Mucosa of rectum (tissue), 2 donors: ENCODE data around the gene PPP3CA.

Experiments used
- H3K27ac ChIP-seq, 2 donors: one replicate each; pipeline ENCODE4 v1.7.0; 2013; ENCODE audit warnings: inconsistent platforms in 2 of 2, low read depth in 2 of 2, low read length in 2 of 2
- H3K27me3 ChIP-seq, 2 donors: one replicate each; pipeline ENCODE4 v1.7.0; 2013; ENCODE audit warnings: low read length in 2 of 2; ENCODE audit not compliant: control insufficient read depth in 2 of 2, insufficient read depth in 2 of 2
- H3K36me3 ChIP-seq, 2 donors: one replicate each; pipeline ENCODE4 v1.7.0; 2013; ENCODE audit warnings: low read length in 2 of 2; ENCODE audit not compliant: control insufficient read depth in 2 of 2, insufficient read depth in 2 of 2
- H3K4me1 ChIP-seq, 2 donors: one replicate each; pipeline ENCODE4 v1.7.0; 2013; ENCODE audit warnings: low read length in 2 of 2, mild to moderate bottlenecking in 1 of 2; ENCODE audit not compliant: control insufficient read depth in 2 of 2, insufficient read depth in 2 of 2
- H3K4me3 ChIP-seq, 2 donors: one replicate each; pipeline ENCODE4 v1.7.0; 2013; ENCODE audit warnings: low read length in 2 of 2
- H3K9ac ChIP-seq, 2 donors: one replicate each; pipeline ENCODE4 v1.7.0; 2013; ENCODE audit warnings: low read length in 2 of 2, low read depth in 1 of 2, mild to moderate bottlenecking in 1 of 2
- H3K9me3 ChIP-seq, 2 donors: one replicate each; pipeline ENCODE4 v1.7.0; 2013; ENCODE audit warnings: low read length in 2 of 2; ENCODE audit not compliant: control insufficient read depth in 2 of 2
- donor health status: healthy.
- donor health status: Normal muscosa, but diverticular disease.

Gene PPP3CA

DNA sequence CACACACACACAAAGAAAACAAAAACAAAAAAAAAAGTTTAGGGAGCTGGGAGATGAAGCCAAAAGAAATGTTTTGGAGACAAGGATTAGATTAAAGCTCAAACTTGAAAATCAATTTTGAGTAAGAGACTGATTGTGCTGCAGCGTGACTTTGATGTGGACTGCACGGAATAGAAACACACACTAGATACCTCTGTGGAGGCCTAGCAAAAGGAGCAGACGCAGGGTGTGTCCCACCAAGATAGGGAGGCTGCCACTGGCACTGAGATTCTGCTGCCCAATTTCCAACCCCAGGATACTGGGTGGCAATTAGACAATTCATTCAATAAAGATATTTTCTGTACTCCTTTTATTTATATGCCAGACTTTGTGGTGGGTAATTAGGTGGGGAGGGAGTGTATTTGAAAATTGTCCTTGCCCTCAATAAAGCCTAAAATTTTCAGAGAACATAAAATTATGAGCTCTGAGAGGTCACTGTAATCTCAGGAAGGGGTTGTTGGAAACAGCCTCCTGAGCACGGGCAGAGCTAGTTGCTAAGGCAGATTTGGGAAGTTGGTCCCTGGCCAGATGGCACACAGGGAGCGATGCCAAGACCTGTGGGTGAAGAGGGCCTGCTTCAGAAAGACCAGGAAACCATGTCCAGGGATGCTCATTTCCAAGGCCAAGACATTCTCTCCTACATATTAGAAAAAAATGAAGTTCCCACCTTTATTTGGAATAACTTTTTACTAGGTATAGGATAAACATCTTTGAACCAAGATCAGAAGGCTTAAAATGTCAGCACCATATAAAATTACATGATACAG lies 1.9 kb upstream of the PPP3CA start:
- Histone ChIP-seq H3K27me3 (no peaks in the 10 kb centered on the region), H3K4me1 (peaks cover 7 to 22% of the 10 kb centered on the region in 2 donors), H3K36me3 (no peaks in the 10 kb centered on the region), H3K27ac (peak overlapping the region; percentile 97 to 100), H3K9ac (peak overlapping the region in 1 of 2 donors; percentile 91), H3K4me3 (peak overlapping the region; percentile 24 to 96), H3K9me3 (no peaks in the 10 kb centered on the region)

DNA sequence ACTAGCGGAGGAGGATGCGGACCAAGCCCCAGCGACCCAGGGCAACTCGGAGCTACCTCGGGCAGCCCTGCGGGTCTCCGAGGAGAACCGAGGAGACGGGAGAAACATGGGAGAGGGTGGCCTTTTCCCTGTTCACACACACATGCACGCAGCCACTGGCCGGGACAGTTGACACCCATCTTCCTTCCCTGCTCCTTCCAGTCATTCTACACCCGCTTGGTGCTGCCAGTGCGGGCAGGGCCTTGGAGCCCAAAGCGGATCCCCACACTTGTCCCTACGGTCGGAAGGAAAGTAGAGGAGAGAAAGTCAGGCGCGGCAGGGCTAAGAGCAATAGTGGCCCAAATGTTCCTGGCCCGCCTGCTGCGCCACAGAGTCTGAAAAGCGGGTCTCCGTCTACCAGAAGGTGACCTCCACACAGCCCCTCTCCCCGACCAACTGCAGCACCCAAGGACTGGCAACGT lies 1.1 kb upstream of the PPP3CA start:
- H3K9me3 ChIP-seq, result no peaks in the 10 kb centered on the region
- H3K4me1 ChIP-seq, result peaks cover 7 to 22% of the 10 kb centered on the region in 2 donors
- H3K27ac ChIP-seq, result peak overlapping the region; percentile 97 to 100
- H3K36me3 ChIP-seq, result no peaks in the 10 kb centered on the region
- H3K9ac ChIP-seq, result peak overlapping the region; percentile 89 to 91
- no peaks in the 10 kb centered on the region for H3K27me3 ChIP-seq
- H3K4me3 ChIP-seq, result peak overlapping the region; percentile 84 to 96

DNA sequence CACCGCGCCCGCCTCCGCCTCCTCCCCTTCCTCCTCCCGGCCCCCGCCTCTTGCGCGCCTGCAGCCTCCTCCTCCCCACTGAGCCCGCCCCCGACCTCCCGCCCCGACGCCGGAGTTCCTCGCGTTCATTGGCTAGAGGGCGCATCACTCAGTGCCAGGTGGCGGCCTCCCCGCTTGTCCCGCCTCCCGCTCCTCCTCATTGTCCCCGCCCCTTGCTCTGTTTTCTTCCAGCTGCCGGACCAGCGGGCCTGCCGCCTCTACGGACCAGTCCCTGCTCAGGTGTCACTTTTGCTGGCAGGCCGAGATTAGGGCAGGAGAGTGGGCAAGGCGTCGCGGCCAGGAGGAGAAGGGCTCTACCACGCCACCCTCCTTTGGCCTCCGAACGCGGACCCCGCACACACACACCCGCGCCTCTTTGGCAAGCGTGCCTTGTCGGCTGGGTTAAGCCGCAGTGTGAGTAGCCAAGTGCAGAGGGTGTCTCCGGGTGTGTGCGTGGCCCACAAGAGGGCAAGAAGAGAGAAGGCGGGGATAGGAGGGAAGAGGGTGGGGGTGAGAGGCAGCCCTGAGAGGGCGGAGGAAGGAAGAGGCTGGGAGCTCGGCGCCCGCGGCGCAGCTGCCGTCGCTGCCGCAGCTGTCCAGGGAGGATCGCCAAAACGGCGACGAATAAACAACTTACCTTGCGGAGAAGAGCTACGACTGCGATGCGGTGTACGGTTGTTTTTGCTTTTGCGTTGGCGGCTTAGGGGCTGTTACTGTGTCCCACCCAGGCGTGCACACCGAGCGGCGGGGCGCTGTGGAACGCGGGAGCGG lies 436 bp upstream of the PPP3CA start:
- H3K9me3 ChIP-seq, result no peaks in the 10 kb centered on the region
- peak overlapping the region; percentile 97 to 100 for H3K27ac ChIP-seq
- H3K9ac ChIP-seq, result peak overlapping the region; percentile 89 to 91
- no peaks in the 10 kb centered on the region for H3K27me3 ChIP-seq
- no peaks in the 10 kb centered on the region for H3K36me3 ChIP-seq
- peak overlapping the region; percentile 84 to 96 for H3K4me3 ChIP-seq
- peaks cover 7 to 22% of the 10 kb centered on the region in 2 donors for H3K4me1 ChIP-seq

DNA sequence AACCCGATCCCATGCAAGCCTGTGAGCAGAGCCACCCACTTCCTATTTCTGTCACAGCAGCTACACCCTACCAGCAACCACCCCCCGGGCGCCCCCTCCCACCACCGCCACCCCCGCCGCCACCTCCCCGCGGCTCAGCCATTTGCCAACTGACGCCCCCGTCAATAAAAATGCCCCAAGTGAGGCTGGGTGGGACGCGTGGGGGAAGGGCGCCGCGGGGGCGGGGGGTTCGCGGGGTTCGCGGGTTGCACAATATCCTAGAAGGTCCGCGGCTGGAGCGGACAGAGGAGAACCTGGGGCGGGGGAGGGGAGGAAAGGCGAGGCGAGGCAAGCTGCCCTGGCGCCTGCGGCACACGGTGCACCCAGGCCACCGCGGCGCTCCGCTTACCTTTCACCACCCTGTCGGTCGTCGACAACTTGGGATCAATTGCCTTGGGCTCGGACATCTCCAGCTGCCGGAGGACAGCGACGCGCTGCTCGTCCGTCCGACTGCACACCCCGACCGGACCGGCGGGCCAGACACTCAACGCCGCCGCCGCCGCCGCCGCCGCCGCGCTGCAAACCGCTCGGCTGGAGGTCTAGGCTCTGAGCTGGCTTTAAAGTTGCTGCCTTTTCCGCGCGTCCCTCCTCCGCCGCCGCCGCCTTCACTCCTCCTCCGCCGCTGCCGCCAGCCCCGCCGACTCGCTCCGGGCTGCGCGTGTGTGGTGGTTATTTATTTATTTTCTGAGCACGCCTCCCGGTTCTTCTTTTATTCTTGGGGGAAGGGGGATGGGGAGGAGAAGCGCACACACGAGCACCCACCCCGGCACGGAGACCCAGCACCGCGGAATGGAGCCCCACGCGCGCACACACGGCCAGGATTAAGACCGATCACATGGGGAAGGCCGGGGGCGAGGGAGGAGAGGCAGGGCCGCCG lies 717 bp downstream of the PPP3CA start:
- Histone ChIP-seq H3K4me3 (peak overlapping the region; percentile 81 to 84), H3K27ac (peak overlapping the region; percentile 89 to 100), H3K9ac (peak overlapping the region; percentile 66 to 91), H3K36me3 (no peaks in the 10 kb centered on the region), H3K4me1 (peaks cover 7 to 22% of the 10 kb centered on the region in 2 donors), H3K27me3 (no peaks in the 10 kb centered on the region), H3K9me3 (no peaks in the 10 kb centered on the region)

DNA sequence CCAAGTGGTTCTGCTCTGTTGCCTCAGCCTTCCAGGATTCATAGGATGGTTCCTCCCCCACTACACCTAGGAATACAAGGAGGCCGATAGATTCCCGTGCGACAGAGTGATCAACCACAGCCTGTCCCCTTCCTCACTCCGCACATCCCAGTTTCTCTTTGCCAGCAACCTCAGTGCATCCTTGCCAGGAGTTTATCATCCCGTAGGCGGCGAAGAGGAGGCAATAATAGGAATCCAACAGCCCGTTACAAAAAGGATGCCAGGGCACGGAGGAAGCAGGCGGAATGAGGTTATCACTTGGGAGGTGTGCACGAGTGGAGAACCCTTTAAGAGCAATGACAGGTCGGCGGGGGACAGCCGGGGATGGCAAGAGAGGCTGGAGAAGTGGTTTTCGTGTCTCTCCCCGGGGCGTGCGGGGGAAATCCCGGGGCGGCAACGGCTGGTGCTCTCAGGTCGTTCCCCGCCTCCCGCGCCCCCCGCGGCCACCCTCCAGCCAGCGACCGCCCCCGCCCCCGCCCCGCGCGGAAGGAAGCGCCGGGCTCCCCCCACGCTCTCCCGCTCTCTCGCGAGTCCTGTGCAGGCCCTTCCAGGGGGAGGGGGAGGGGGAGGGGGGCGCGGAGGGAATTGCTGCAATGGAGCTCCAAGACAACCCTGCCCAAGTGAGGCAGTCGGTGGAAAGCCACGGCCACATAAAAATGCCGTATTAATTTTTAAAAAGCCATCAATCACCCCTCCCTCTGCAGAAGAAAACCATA lies 1.6 kb downstream of the PPP3CA start:
- no peaks in the 10 kb centered on the region for H3K27me3 ChIP-seq
- no peaks in the 10 kb centered on the region for H3K9me3 ChIP-seq
- H3K4me1 ChIP-seq, result peaks cover 7 to 22% of the 10 kb centered on the region in 2 donors
- H3K9ac ChIP-seq, result peak overlapping the region; percentile 27 to 73
- no peaks in the 10 kb centered on the region for H3K36me3 ChIP-seq
- peak overlapping the region; percentile 63 to 86 for H3K4me3 ChIP-seq
- peak overlapping the region; percentile 89 to 100 for H3K27ac ChIP-seq

DNA sequence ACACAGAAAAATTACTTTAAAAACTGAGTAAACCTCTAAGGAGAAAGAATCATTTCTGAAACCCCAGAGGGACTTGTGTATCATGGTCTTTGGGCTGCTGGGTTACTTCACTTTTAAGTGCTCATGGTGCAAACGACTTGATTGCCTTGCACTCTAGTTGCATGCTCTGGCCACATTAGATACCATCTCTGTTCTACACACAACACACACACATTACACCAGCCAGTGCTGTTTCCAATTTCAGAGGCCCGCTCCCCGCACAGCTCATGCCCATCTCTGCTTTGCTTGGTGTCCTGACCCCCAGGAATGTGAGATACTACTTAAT lies 2.1 kb downstream of the PPP3CA start:
- Histone ChIP-seq H3K27ac (peak overlapping the region in 1 of 2 donors; percentile 72), H3K9ac (peak overlapping the region; percentile 27 to 73), H3K27me3 (no peaks in the 10 kb centered on the region), H3K36me3 (no peaks in the 10 kb centered on the region), H3K9me3 (no peaks in the 10 kb centered on the region), H3K4me3 (peak overlapping the region; percentile 62 to 86), H3K4me1 (peaks cover 7 to 20% of the 10 kb centered on the region in 2 donors)

DNA sequence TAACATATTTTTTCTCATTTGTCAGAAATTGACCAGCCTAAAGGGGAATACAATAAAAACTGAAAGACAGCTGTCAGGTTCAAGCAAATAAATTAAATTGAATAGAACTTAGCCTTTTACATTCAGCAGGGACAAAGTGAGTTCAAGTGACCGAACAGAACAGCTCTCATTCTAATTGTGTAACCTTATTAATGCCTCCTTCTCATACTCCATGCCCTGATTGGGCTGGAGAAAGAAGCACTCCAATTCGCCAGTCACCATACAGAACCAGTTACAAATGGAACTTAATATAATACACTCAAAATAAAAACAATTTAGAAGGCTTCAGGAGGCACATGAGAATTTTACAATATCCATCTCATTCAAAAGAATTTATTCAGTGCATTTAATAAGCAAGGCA lies 8.0 kb downstream of the PPP3CA start:
- Histone ChIP-seq H3K36me3 (no peaks in the 10 kb centered on the region), H3K4me3 (no peak overlapping the region), H3K9ac (no peak overlapping the region), H3K9me3 (no peaks in the 10 kb centered on the region), H3K27me3 (no peaks in the 10 kb centered on the region), H3K4me1 (peaks cover 0 to 3% of the 10 kb centered on the region in 2 donors), H3K27ac (no peak overlapping the region)

DNA sequence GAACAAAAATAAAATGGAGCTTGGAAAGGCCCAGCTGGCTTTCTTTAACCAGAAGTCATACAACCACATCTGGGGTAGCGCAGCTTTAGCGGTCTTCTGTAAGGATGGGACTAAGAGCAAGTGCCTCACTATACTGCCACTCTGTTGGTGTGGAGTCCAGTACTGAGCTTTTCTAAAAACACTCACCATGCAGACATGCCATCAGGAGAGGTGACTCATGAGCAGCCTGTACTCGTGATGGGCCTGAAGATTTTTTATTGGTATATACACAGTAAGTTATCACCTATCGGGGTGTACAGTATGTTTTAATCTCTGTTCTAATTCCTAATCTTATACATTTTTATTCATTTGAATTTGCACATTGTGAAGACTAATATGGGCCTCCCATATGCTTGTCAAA lies 9.6 kb downstream of the PPP3CA start:
- no peaks in the 10 kb centered on the region for H3K9me3 ChIP-seq
- H3K4me1 ChIP-seq, result peaks cover 0 to 3% of the 10 kb centered on the region in 2 donors
- no peak overlapping the region for H3K4me3 ChIP-seq
- no peak overlapping the region for H3K27ac ChIP-seq
- no peak overlapping the region for H3K9ac ChIP-seq
- no peaks in the 10 kb centered on the region for H3K36me3 ChIP-seq
- H3K27me3 ChIP-seq, result no peaks in the 10 kb centered on the region

DNA sequence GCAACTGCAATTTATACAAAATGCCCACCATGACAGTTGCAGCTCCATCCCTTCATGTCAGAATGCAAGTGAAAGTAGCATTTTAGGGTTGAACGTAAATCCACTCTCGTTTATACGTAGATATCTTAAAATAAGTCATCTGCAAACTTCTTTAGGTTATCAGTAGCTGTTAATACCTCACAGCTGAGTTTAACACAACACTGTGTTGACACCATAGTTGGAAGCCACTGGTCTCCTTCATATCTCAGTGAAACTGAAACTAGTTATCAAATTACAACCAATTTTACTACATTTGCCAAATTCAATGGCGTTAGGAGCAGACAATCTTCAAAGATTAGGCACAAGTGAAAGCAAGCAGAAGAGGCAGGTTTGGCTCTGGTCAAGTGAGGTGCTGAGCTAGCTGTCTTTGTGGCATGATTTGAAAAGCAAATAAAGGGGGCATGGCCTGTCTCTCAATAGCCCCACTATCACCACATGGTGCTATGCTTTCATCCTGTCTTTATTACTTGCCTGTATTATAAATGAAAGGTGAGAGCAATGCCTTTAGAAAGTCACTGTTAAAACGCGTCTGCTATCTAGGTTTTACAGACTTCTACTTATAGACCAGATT lies 12.3 kb downstream of the PPP3CA start:
- H3K9ac ChIP-seq, result no peak overlapping the region

More for the DNA sequence above, 12.3 kb downstream of the PPP3CA start:
- H3K4me3 ChIP-seq, result no peak overlapping the region
- no peaks in the 10 kb centered on the region for H3K9me3 ChIP-seq
- no peak overlapping the region for H3K27ac ChIP-seq
- no peaks in the 10 kb centered on the region for H3K36me3 ChIP-seq
- H3K4me1 ChIP-seq, result peaks cover 0 to 3% of the 10 kb centered on the region in 2 donors
- H3K27me3 ChIP-seq, result no peaks in the 10 kb centered on the region
